ENCODE results near the gene ERICH6.

Gene ERICH6

DNA sequence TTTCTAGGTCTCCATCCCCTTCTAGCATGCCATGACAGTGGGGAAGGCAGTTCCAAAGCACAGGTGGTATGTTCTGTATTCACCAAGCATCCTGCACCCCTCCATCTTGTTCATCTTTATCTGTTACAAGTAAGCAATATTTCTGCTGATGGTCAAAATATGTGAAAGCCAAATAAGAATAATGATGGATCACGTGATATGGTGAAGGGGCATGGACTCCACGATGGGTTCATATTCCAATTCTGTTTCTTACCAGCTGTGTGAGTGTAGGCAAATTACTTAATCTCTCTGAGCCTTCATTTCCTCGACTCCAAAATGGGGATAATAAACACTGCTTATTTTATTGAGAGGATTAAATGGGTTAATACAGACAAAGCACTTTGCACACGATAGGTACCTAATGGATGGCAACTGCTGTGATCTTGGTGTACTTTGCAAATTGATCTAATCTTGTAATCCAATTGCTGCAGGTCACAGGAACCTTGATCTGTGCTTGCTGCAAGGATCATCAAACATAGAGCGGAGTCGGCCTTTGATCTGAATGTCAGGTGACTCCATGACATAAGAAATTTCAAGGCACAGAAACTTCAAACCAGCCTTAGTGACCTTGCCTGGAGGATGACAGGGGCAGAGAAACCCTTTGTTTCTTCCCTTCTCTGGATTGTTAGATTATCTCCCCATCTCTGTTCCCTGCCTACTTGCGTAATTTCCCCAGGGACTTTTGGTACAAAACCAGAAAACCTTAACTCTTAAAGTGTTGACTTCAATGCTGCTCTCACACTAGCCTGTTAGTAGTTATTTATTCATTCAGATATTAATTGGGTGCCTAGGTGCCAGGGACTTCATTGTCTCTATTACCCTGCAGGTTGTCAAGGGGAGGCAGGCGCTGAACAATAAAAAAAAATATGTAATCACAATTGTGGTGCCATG, 33.4 kb upstream of the ERICH6 start:
- no peak for DNase-seq (ENCODE audit: low read depth)

GRCh38 chr3:150736316-150736719, 32.6 kb upstream of the ERICH6 start:
- DNase-seq (ENCODE audit: low read depth): no peak

DNA sequence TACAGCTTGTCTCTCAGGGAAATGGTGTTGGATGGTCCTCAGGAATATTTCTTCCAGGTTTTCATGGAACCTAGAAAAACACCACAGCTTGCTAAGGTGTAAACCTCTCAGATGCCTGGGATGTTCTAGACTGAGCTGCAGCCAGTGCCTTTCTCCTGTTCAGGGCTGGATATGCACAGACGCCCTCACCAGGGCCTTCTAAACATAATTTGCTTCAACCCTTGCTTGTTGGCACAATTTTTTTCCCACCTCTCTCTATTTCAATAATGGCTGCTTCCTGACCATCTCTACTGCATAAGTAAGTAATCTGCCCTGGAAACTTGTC, 31.0 kb upstream of the ERICH6 start:
- no peak for DNase-seq (ENCODE audit: low read depth)

- no peak for DNase-seq (ENCODE audit: low read depth)
These were observed 30.4 kb upstream of the ERICH6 start for GRCh38 chr3:150733936-150734794.

GRCh38 chr3:150733373-150733935, 29.7 kb upstream of the ERICH6 start:
- no peak for DNase-seq (ENCODE audit: low read depth)

GRCh38 chr3:150729682-150730360, 26.1 kb upstream of the ERICH6 start:
- DNase-seq (ENCODE audit: low read depth): no peak

- DNase-seq (ENCODE audit: low read depth): no peak
These were observed 24.2 kb upstream of the ERICH6 start for GRCh38 chr3:150727653-150728502.

GRCh38 chr3:150725548-150725947, 21.8 kb upstream of the ERICH6 start:
- DNase-seq (ENCODE audit: low read depth): no peak

- DNase-seq (ENCODE audit: low read depth): no peak
These were observed 20.2 kb upstream of the ERICH6 start for GRCh38 chr3:150723946-150724345.

DNA sequence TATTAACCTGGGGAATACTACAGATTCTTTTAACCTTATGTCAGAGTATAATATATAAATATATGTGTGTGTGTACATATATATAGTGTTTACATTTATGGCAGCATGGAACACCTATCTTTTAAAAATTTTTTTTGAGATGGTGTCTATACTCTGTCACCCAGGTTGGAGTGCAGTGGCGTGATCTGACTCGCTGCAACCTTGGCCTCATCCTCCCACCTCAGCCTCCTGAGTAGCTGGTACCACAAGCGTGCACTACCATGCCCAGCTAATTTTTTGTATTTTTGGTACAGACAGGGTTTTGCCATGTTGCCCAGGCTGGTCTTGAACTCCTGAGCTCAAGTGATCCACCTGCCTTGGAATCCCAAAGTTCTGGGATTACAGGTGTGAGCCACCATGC, 18.5 kb upstream of the ERICH6 start:
- DNase-seq (ENCODE audit: low read depth): no peak

- DNase-seq (ENCODE audit: low read depth): no peak
These were observed 17.8 kb upstream of the ERICH6 start for GRCh38 chr3:150721285-150722130.

DNA sequence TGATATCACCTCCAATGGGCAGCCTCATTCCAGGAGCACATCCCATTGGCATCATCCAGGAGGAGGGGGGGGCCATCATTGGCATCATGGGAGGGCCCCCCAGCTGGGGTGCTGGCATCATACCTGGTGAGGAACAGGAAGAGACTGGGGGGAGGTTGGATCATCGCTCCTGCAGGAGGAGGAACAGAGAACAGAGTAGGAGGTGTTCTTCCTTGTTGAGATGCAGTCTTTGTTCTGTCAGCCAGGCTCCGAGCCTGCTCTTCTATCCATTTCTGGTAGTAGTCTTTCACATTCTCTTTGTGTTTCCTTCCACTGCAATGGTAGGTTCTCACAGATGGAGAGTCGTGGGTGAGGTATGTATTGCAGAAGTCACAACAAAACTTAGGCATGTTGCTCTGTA, 16.7 kb upstream of the ERICH6 start:
- no peak for DNase-seq (ENCODE audit: low read depth)

GRCh38 chr3:150710097-150710496, 6.4 kb upstream of the ERICH6 start:
- DNase-seq (ENCODE audit: low read depth): no peak

GRCh38 chr3:150703299-150703755, 393 bp downstream of the ERICH6 start:
- peak; percentile 23 for DNase-seq (ENCODE audit: low read depth)

GRCh38 chr3:150699068-150699639, 4.6 kb downstream of the ERICH6 start:
- no peak for DNase-seq (ENCODE audit: low read depth)

DNA sequence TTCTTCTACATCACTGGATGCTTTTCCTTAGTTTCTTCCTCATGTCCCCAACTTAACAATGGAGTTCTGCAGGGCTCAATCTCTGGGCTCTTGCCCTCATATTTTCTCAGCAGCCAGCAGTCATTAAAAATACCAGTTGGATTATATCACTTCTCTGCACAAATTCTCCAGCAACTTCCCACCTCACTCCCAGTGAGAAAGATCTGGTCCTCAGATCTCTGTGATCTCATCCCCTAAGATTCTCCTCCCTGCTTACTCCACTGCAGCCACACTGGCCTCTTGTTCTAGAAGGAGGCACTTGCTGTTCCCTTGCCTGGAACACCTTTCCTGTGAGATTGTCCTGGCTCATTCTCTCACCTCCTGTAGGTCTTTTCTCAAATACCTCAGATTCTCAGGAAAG, 6.1 kb downstream of the ERICH6 start:
- no peak for DNase-seq (ENCODE audit: low read depth)

DNA sequence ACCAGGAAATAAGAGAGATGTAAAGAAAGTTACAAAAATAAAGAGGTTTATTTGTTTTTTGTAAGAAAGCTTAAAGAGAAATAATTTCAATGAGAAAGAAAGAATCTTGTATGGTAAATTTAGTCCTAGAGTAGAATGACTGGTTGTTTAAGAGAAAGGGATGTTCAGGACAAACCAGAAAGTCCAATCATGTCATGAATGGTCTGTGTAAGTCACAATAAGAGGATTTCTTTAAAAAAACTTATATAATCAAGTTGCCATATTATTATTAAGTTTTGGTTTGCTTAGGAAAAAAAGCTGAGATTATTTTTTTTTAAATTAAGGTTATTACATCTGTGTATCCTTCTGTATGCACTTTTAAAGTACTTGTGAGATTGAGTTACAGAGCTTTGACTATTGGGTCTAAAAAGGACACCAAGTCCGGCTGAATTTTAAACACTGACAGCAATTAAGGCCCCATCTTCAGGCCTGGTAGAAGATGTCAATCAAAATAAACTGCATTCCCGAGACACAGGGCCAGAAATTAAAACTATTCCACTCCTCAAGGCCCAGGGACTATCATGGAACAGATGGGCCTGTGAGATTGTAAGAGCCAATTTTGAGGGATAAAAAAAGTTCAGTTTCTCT, 12.2 kb downstream of the ERICH6 start:
- no peak for DNase-seq (ENCODE audit: low read depth)

- DNase-seq (ENCODE audit: low read depth): no peak
These were observed 16.1 kb downstream of the ERICH6 start for GRCh38 chr3:150687613-150688012.

DNA sequence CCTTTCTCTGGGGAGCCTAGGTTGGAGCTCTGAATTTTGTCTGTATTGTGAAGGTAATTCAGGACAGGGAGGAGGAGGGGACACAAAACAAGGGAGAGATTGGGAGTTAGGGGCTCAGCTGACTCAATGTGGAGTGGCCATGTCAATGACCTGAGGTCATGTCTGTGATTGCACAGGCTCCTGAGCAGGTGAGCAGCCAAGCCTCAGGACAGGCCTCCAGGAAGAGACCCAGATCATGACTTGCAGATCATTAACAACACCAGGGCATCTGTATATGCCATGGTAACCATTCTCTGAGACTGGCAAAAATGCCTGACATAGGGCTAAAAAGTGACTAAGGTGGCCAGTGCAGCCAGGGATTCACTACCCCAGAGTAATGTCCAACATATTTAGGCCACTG, 20.9 kb downstream of the ERICH6 start:
- no peak for DNase-seq (ENCODE audit: low read depth)

Measured in activated T-cell treated with anti-CD3 and anti-CD28 coated beads for 1 hour (primary cell).